ENCODE measurements around the gene TMPRSS7. TPM values are rescaled to one million over a fixed set of nuclear protein-coding genes. Genes with fewer than 3 reads are reported as not detected.

Gene TMPRSS7
- 0.15 TPM for total RNA-seq
- long read RNA-seq: 0 reads

GRCh38 chr3:112034436-112034835 lies at the start of gene TMPRSS7:
TSS of gene TMPRSS7 (plus strand) at chr3:112034736. CDS start at chr3:112034846, 110 bp downstream.
- Histone ChIP-seq H3K9me3 (no peaks in the 10 kb centered on the region), H3K27ac (no peak within 1 kb of the TSS), H3K4me3 (no peak within 1 kb of the TSS), H3K36me3 (no peaks in the 10 kb centered on the region), H3K4me1 (no peaks in the 10 kb centered on the region), H3K27me3 (ENCODE audit: low read depth) (no peaks in the 10 kb centered on the region)
- no peak for TF ChIP-seq CTCF (IDR thresholded peaks at IDR 0.05)
- ATAC-seq: no peak
- intact Hi-C loops (cut with DNase I): no loop called here
- DNase-seq: no peak

- ATAC-seq: no peak
- TF ChIP-seq CTCF (IDR thresholded peaks at IDR 0.05): no peak
- Histone ChIP-seq H3K27me3 (ENCODE audit: low read depth) (no peaks in the 10 kb centered on the region), H3K4me1 (peaks cover 5% of the 10 kb centered on the region), H3K36me3 (peaks cover 29% of the 10 kb centered on the region), H3K4me3 (no peak overlapping the region), H3K9me3 (no peaks in the 10 kb centered on the region), H3K27ac (no peak overlapping the region)
- intact Hi-C loops (cut with DNase I): no loop called here
- no peak for DNase-seq
Measured at GRCh38 chr3:111986800-111987199, 47.7 kb upstream of the TMPRSS7 start.

- H3K9me3 ChIP-seq: no peaks in the 10 kb centered on the region
- ATAC-seq (peak; percentile 76 to 77), DNase-seq (no peak)
- intact Hi-C loops (cut with DNase I): no loop called here
- no peak overlapping the region for H3K4me3 ChIP-seq
- peaks cover 46% of the 10 kb centered on the region for H3K36me3 ChIP-seq
- peak; percentile 68 for TF ChIP-seq CTCF (IDR thresholded peaks at IDR 0.05)
- H3K4me1 ChIP-seq: no peaks in the 10 kb centered on the region
- H3K27me3 ChIP-seq (ENCODE audit: low read depth): no peaks in the 10 kb centered on the region
- no peak overlapping the region for H3K27ac ChIP-seq
Measured at GRCh38 chr3:111989061-111989678, 45.4 kb upstream of the TMPRSS7 start.

GRCh38 chr3:111993038-111993437 lies 41.5 kb upstream of the TMPRSS7 start:
- TF ChIP-seq CTCF (IDR thresholded peaks at IDR 0.05): no peak
- no peak for ATAC-seq
- no peaks in the 10 kb centered on the region for H3K27me3 ChIP-seq (ENCODE audit: low read depth)

GRCh38 chr3:111998636-111999483 lies 35.7 kb upstream of the TMPRSS7 start, which contains the start of gene TAGLN3:
TSS of gene TAGLN3 (plus strand) at chr3:111998922. CDS start at chr3:111999423, 501 bp downstream.
- peak within 1 kb of the TSS; percentile 47 for H3K4me3 ChIP-seq
- intact Hi-C loops (cut with DNase I): no loop called here
- ATAC-seq (peak; percentile 79 to 86), DNase-seq (no peak)
- peaks cover 11% of the 10 kb centered on the region for H3K4me1 ChIP-seq
- H3K27me3 ChIP-seq (ENCODE audit: low read depth): no peaks in the 10 kb centered on the region
- H3K36me3 ChIP-seq: no peaks in the 10 kb centered on the region
- no peaks in the 10 kb centered on the region for H3K9me3 ChIP-seq
- TF ChIP-seq CTCF (IDR thresholded peaks at IDR 0.05): no peak
- no peak within 1 kb of the TSS for H3K27ac ChIP-seq

More at GRCh38 chr3:111993038-111993437, 41.5 kb upstream of the TMPRSS7 start:
- Histone ChIP-seq H3K36me3 (peaks cover 33% of the 10 kb centered on the region), H3K4me1 (no peaks in the 10 kb centered on the region), H3K4me3 (no peak overlapping the region), H3K9me3 (no peaks in the 10 kb centered on the region), H3K27ac (no peak overlapping the region)
- DNase-seq: no peak
- intact Hi-C loops (cut with DNase I): no loop called here

All from lower lobe of right lung (tissue), 2 donors.